ENCODE data around the gene NAT9.

DNA sequence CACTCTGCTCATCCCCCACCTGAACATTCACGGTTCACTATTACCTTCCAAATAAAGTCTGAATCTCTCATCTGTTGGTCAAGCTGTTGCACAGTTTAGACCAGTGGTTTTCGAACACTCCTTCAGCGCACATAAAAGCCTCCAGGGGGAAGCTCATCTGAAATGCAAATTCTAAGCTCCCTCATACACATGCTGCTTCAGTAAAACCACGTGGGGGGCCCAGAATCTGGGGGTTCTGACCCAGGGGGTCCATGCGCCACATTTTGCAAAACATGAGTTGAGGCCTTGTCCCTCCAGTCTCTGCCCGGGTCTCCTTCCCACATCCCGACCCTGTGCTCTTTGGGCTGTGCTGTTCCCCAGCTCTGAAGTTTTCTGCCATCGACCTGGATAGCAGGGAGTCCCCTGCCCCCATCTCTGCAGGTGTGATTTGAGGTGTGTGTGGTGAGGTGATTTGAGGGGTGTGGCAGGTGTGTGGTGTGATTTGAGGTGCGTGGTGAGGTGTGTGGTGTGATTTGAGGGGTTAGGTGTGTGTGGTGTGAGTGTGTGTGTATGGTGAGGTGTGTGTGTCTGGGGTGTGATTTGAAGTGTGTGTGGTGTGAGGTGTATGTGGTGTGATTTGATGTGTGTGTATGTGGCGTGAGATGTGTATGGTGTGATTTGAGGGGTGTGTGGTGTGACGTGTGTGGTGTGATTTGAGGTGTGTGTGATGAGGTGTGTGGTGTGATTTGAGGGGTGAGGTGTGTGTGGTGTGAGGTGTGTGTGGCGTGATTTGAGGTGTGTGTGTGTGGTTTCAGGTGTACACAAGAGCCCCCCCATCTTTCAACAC lies 43.9 kb downstream of the NAT9 start:
- TF ChIP-seq, protein P1, sequence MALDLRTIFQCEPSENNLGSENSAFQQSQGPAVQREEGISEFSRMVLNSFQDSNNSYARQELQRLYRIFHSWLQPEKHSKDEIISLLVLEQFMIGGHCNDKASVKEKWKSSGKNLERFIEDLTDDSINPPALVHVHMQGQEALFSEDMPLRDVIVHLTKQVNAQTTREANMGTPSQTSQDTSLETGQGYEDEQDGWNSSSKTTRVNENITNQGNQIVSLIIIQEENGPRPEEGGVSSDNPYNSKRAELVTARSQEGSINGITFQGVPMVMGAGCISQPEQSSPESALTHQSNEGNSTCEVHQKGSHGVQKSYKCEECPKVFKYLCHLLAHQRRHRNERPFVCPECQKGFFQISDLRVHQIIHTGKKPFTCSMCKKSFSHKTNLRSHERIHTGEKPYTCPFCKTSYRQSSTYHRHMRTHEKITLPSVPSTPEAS (tag by site-specific recombination; IDR thresholded peaks at IDR 0.05), result 0 out of 2 replicates have a peak, but pooled peaks have one; percentile 17
- TF ChIP-seq ZNF549 (tag by site-specific recombination; IDR thresholded peaks at IDR 0.05), result no peak
- no peak for TF ChIP-seq SETDB1 (IDR thresholded peaks at IDR 0.05; ENCODE audit: insufficient read length, low read length)
- TF ChIP-seq ZNF140 (tag by site-specific recombination; IDR thresholded peaks at IDR 0.05), result no peak
- TF ChIP-seq, protein P2, sequence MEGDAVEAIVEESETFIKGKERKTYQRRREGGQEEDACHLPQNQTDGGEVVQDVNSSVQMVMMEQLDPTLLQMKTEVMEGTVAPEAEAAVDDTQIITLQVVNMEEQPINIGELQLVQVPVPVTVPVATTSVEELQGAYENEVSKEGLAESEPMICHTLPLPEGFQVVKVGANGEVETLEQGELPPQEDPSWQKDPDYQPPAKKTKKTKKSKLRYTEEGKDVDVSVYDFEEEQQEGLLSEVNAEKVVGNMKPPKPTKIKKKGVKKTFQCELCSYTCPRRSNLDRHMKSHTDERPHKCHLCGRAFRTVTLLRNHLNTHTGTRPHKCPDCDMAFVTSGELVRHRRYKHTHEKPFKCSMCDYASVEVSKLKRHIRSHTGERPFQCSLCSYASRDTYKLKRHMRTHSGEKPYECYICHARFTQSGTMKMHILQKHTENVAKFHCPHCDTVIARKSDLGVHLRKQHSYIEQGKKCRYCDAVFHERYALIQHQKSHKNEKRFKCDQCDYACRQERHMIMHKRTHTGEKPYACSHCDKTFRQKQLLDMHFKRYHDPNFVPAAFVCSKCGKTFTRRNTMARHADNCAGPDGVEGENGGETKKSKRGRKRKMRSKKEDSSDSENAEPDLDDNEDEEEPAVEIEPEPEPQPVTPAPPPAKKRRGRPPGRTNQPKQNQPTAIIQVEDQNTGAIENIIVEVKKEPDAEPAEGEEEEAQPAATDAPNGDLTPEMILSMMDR (tag by site-specific recombination; IDR thresholded peaks at IDR 0.05), result no peak
- TF ChIP-seq, protein P3, sequence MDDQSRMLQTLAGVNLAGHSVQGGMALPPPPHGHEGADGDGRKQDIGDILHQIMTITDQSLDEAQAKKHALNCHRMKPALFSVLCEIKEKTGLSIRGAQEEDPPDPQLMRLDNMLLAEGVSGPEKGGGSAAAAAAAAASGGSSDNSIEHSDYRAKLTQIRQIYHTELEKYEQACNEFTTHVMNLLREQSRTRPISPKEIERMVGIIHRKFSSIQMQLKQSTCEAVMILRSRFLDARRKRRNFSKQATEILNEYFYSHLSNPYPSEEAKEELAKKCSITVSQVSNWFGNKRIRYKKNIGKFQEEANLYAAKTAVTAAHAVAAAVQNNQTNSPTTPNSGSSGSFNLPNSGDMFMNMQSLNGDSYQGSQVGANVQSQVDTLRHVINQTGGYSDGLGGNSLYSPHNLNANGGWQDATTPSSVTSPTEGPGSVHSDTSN (CRISPR knock-in tag; IDR thresholded peaks at IDR 0.05), result no peak
- TF ChIP-seq ZNF394 (tag by site-specific recombination; IDR thresholded peaks at IDR 0.05; ENCODE audit: borderline replicate concordance), result no peak
- TF ChIP-seq KLF10 (tag by site-specific recombination; IDR thresholded peaks at IDR 0.05), result no peak
- no peak for TF ChIP-seq KLF1 (tag by site-specific recombination; IDR thresholded peaks at IDR 0.05)
- TF ChIP-seq, protein P4, sequence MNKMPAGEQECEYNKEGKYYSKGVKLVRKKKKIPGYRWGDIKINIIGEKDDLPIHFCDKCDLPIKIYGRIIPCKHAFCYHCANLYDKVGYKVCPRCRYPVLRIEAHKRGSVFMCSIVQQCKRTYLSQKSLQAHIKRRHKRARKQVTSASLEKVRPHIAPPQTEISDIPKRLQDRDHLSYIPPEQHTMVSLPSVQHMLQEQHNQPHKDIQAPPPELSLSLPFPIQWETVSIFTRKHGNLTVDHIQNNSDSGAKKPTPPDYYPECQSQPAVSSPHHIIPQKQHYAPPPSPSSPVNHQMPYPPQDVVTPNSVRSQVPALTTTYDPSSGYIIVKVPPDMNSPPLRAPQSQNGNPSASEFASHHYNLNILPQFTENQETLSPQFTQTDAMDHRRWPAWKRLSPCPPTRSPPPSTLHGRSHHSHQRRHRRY (tag by site-specific recombination; IDR thresholded peaks at IDR 0.05), result no peak
